NCI-H1436 (cell line): ENCODE results near the gene TEX53.

Experiments
- DNase-seq: peaks from one replicate; lab custom pipeline; 2025; lab: John Stamatoyannopoulos, UW

TEX53 gene

DNA sequence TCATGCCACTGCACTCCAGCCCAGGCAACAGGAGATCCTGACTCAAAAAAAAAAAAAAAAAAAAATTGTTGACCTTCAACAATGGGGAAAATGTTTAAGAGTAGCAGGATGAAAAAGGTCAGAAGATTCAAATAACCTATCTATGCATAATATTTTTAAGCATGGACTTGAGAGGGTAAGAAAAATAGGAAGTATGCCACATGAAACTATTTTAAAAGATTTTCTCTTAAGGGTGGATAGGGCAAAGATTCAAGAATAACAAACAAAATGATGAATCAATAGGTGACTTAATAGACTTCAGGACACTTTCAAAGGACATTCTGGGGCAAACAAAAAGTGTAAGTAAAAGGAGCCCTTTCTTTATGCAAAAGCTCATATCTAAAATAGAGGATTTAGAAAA is 21.2 kb upstream of the TEX53 start:
- no peak for DNase-seq

DNA sequence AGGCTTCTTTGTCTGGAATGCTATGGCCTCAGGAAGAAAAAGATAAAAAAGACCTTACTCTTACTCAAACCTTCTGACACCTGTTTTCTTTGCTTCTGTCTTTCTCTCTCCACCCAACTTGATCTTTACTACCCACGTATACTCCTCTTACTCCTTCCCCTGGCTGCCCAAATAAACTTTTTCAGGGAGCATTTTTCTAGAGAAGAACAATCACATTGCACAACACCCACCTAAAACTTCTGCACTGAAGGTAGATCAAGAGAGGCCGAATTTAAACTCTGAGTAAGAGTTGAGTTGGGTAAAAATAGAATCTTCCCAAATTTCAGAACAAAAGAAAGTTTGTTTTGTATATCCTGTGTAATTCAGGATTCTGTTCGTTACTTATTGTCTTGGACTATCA is 20.5 kb upstream of the TEX53 start:
- no peak for DNase-seq

DNA sequence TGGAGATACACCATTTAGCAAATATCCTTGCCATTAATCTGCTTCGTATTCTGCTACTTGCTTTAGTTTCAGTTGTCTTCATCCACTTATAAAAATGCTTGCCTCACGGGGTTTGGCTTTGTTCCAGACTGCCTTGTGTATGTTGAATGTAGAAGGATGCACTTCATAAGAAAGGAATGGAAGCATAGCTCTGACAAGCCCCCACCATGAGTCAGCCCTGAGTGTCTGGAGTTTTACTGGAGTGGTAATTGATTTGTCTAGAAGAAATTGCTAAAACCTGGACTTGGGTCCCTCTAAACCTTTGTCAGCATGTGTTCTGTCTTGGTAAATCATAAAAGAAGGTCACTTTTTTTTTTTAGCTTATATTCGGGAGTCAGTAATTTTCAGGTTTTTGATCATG is 19.8 kb upstream of the TEX53 start:
- DNase-seq = peak; percentile 42

DNA sequence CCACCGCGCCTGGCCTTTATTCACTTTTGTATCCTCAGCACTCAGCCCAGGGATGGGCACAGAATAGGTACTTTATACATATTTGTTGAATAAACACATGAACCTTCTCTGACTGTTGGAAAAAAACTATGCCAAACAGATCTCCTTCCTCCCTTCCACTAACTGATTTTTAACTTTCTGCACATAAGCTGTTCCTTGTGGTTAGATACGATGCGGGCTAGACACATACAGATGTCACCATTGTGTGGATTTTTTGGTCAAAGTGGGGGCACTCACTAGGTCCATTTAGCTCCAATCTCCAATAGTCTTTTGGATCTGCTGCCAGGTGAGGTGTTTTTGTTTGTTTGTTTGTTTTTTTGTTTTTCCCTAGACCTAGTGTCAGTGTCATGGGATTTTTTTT is 19.3 kb upstream of the TEX53 start:
- no peak for DNase-seq

DNA sequence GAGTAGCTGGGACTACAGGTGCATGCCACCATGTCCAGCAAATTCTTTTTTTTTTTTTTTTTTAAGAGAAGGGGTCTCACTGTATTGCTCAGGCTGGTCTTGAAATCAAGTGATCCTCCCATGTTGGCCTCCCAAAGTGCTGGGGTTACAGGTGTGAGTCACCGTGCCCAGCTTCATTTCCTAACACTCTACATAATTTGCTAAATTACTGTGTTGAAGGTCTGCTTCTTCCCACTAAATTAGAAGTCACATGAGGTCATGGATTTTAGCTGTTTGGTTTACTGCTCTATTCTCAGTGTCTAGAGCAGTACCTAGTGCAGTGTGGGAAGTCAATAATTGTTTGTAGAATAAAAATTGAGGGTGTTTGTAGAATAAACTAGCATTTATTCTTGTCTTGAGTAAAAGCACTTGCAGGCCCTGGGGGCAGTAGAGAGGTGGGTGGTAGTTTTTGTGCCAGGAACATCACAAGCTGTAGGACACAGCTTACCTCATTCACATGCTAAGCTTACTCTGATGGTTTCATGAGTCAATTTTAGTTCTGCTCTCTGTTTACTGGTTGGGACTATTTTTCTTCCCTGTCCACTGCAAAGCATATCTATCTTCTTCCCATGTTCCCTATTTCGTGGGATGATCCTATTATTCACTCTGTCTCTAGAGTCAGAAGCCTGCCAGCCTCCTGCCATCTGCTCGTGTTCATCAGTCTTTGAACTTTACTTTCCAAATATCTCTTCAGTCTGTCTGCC is 17.4 kb upstream of the TEX53 start:
- no peak for DNase-seq

DNA sequence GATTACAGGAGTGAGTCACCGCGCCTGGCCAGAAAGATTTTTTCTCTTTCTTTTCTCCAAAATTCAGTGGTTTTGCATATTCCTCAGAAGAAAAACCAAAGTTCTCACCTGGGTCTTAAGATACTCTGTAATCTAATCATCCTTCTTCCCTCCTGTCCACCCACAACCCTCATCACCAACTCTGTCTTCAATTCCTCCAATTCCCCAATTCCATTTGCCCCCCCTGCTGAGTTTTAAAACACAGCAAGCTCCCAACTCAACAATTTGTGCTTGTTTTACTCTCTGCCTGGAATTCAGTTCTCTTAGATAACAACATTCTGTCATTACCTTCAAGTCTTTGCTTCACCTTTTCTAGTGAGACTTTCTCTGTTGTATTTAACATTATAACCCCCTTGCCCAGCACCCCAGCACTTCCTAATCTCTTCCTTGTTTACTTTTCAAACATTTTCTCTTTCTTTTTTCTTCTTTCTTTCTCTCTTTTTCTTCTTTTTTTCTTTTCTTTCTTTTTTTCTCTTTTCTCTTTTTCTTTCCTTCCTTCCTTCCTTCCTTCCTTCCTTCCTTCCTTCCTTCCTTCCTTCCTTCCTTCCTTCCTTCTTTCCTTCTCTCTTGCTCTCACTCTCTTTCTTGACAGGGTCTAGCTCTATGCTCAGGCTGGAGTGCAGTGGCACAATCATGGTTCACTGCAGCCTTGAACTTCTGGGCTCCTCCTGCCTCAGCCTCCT is 16.6 kb upstream of the TEX53 start:
- DNase-seq = no peak

DNA sequence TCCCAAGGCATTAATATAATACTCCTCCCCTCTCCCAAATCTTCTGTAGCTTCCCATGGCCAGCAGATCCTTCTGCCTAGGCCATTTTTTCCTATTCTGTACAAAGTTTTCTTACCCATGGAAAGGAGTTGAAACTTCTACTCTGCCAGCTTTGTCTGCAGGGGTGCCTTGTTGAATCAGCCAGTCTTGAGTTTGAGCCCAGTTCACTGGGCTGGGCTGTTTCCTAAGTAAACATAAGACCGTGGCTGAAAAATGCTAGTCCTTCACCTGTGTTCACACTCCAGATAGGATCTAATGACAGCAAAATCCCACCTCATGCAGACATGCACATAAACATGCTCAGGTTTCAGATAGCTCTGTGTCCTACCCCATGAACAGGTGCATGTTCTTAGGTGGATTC is 14.0 kb upstream of the TEX53 start:
- DNase-seq = no peak

DNA sequence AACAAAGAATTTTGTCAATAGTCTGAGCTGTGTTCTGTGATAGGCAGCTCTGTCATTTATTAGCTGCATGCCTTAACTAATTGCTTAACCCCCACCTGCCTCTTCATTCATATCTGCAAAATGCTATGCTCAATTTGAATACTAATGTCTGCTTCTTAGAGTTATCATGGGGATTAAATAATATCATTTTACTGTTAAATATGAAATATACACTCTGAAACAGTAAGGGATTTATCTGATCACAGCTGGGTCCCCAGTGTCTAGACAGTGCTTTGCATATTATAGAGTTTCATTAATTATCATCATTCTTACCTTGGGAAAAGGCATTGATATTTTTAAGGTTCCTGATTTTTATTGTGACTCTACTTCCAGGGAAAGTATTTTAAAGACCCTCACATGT is 12.4 kb upstream of the TEX53 start:
- no peak for DNase-seq

DNA sequence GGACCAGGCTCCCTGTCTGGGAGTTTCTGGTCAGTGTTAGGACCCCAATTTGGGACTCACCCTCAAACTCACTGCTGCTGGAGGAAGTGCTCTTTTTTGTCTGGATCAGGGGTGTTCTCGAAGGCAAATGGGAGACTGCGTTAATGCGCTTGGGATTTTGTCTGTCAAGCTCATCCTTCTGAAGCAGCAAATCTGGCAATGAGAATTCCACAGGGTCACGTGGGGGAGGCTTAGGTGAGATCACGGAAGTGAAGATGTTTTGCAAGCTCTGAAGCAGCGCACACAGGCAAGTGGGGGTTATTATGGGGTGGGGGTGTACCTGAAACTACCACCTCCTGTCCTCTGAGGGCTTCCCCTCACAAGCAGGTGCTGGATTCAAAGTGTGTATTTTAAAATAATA is 10.5 kb upstream of the TEX53 start:
- no peak for DNase-seq

DNA sequence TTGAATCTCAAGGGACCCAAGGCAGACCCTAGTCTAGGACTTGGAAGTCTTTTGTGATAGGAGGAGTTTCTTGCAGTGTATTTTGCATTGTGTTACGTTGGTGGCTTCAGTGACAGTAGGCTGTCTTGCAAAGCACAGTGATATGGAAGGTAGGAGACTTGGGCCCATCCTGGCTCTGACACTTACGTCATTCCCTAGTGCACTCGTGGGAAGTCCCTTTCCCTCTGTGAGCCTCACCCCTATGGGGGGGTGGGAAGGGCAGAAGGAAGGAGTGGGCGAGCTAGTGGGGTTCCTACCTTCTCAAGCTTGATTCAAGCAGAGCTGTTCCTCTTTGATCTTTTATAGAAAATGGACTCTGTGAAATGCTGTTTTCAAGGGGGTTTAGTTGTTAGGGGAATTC is 9.2 kb upstream of the TEX53 start:
- DNase-seq = no peak

DNA sequence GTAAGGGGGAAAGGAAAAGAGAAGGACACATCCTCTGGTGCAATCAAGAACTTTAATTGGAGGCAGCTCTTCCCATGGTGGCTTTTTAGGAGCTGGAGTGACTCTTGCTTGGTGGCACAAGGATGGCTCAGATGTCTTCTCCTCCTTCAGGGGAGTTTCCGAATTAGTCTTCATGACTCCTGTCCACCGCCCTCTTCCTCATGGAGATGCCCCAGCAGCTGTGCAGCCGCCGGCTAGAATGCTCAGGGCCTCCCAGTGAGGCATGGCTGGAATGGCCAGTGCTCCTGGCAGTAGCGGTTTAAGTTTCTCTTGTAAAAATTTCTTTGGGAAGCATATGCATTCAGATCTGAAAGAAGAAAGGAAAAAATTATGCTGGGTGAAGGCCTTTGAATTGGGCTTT is 8.8 kb upstream of the TEX53 start:
- DNase-seq = no peak

DNA sequence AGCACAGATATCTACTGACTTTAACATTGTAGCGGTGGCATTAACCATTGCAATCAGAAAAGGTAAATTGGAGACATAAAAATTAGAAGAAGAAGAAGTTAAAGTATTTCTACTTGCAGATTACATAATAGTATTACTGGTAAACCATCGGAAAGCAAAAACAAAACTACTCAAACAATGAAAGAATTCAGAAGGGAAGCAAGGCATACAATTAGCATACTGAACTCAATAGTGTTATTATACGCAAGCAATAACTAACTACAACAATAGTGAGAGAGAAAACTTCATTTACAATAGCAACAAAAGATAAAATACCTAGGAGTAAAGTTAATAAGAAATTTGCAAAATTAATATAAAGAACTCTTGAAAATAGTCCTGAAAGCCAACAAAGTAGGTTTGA is 6.6 kb upstream of the TEX53 start:
- no peak for DNase-seq

DNA sequence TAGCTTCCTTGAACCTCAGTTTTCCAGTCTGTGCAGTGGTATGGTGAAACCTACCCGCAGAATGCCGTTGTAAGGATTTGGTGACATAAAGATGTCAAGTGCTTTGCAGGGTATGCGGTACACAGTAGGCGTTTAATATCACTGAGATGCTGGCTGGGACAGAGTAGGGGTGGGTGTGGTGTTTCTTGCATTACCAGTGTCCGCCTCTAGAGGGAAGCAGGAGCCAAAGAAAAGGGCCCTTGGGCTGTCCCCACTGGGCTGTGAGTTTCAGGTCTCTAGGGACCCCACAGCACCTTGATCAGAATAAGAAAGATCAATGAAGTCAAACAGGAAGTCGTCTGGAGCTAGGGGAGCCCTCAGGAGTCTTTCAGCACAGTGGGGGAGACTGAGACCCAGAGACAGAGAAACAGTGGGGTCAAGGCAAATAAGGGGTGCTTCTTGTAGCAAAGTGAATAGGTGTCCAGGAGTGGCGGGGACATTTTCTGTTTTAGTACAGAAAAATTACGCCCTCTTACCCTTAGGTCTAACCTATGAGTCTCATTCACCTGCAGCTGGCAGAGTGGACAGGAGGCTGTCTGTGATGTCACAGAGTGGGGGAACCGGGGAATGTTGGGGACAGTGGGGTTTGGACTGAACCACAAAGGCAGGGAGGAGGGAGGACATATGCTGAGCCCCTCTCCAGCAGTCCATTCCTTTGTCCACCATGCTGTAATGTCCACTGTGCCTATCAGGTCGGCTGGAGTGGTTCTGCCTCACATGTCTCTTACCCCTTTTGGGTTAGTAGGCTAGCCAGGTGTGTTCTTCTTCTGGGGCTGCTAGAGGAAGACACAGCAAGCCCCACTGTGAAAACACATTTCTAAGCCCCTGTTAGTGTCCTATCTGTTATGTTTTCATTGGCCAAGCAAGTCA is 4.7 kb upstream of the TEX53 start:
- DNase-seq = peak; percentile 31

DNA sequence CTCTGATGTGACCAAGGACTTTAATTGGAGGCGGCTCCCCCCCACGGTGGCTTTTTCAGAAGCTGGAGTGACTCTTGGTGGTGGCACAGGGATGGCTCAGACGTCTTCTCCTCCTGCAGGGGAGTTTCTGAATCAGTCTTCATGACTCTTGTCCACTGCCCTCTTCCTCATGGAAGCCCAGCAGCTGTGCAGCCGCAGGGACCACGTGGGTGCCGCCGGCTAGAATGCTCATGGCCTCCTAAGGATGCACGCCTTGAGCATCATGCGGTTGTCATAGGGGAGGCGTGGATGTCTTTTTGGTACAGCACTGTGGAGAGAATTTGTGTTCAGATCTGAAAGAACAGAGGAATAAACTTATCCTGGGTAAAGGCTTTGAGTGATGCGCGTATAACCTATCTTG is 1.3 kb downstream of the TEX53 start:
- no peak for DNase-seq

DNA sequence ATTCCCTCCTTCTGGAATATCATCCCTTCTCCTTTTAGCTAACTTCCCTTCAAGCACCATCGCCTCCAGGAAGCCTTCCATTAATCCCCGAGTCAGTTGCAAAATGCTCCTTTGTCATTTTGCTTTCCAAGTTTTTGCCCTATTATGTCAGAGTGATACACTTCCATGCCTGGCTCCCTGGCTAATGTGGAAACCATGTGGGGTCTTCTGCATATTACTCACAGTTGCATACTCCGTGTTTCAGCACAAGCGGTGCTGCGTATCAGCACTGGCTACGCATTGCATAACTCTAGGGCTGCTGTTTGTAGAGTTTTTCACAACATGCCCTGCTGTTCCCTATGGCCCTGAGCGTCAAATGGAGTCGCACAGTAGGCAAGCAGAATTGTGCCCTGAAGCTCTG is 1.9 kb downstream of the TEX53 start:
- DNase-seq = no peak

DNA sequence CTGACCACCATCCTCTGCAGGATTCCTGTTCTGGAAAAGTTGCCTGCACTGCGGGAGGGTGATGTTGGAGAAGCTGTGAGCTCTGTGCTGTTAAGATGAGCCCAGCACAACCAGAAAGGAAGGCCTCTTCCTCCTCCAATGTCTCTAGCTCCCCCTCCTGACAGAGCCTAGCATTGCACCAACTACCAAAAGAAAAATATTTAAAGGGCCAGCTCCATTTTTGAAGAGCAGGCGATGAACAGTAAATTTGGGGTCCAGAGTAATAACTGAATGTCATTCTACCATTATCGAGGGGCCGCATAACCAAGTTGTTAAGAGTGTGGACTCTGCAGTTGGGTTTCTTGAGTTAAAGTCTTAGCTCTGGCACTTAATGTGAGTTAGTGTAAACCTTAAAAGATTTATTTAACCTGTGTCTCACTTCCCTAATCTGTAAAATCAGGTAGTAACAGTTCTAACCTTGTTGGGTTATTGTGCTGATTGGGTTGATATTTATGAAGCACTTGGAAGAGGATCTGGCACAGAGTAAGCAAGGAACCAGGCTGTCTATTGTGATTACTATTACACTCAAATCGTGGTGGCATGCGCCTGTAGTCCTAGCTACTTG is 3.9 kb downstream of the TEX53 start:
- peak; percentile 65 for DNase-seq

DNA sequence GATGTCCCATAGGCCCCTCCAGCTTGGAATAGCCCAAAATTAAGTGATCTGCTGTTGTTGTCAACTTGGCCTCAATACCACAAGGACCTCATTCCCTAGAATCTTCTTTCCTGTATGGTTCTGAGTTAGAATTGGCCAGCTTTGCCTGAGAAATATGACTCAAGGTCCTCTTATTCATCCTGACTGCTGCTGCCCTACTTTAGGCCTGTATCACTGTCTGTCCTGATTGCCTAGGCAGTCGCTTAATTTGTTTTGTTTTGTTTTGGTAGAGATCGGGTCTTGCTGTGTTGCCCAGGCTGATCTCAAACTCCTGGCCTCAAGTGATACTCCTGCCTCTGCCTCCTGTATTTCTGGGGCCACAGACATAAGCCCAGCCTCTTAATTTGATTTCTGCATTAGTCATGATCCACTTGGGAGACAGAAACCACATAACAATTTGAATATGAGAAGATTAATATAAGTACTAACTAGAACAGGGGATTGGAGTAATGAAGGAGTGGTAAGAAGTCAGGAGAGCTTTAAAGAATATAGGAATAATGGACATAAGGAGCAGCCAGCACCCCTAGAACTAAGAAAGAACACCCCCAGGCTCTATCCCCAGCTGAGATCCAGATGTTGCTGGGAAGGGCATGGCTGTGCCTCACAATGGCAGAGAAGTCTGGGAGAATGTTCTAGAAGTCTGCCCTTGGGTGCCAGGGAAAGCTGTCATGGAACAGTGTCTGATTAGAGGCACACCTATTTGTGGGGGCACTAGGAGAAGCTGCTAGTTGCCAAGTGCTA is 4.6 kb downstream of the TEX53 start:
- no peak for DNase-seq

DNA sequence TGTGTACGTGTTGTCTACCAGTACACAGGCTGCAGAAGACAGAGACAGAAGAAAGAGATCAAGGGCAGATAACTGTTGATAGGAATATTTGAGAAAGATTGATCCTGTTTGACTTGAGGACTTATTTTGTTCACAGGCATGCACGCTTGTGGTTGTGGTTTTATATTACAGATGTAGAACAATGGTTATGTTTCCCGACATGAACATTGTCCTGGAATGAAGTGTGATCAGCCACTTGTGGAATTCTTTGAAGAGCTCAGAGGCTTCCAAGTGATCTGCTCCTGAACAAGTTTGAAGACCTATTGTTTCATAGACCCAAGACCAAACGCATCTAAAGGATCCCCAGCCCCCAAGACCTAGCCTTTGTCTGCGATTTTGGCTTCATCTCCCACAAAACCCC is 13.7 kb downstream of the TEX53 start:
- DNase-seq = no peak

DNA sequence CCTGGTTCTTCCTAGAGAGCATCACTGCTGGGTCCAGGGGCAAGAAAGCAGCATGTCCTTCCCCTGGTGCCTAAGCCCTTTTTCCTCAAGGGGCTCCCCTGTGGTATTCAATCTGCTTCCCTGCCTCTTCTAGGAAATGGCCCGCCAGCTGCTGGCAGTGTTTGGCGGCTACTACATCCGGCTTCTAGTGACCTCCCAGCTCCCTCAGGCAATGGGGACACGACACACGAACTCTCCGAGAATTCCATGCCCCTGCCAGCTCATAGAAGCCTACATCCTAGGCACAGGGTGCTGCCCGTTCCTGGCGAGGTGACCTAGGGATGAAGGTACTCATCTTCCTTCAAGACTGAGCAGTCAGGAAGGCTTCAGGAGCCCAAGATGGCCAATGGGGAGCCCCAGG is 14.6 kb downstream of the TEX53 start:
- no peak for DNase-seq

DNA sequence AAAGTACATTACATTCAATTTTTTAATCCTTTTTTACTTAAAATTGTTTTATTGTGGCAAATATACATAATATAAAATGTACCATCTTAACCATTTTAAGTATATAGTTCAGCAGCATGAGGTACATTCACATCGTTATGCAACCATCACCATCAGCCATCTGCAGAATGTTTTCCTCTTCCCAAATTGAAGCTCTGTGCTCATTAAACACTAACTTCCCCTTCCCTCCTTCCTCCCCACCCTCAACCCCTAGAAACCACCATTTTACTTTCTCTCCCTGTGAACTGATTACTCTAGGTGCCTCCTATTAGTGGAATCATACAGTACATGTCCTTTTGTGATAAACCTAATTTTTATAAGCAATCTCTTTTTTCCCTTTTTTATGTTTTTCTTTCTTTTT is 15.6 kb downstream of the TEX53 start:
- no peak for DNase-seq

DNA sequence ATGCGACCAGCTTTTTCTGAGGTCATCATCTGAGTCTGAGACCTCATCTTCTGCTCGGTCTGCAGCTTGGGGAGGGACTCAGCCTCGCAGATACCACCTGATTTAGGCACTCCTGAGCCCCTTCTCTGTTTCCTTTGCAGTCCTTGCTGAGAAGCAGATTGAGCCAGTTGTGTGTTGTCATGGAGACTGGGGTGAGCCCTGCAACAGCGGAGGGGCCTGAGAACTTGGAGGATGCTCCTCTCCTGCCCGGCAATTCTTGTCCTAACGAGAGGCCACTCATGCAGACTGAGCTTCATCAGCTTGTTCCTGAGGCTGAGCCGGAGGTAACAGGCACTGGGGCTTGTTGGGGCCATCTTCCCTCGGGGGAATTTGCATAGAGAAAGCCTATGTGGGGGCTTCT is 19.2 kb downstream of the TEX53 start:
- DNase-seq = no peak

DNA sequence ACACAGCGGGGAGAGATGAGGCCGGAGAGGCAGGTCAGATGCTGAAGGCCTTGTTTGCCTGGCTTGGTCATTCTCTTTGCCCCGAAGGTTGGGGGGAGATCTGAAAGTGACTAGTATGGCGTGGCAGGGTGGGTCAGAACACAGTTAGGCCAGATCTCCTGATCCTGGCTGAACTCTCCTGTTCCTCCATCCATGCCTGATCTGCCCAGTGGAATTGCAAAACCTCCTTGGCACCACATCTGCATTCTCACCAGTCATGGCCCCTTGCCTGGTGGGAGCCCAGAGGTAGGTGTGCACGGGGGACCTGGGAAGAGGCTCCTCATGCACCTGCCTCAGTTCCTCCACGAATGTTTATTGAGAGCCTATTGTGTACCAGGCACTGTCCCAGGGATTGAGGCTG is 23.2 kb downstream of the TEX53 start:
- DNase-seq = no peak
